GM21786 (cell line): ENCODE results near the gene IL20.

Source experiments
- ATAC-seq: cut with Tn5 transposase; IDR thresholded peaks from one replicate; pipeline ENCODE4 v1.9.1; 2021; ENCODE audit not compliant: unreplicated experiment

Gene IL20

DNA sequence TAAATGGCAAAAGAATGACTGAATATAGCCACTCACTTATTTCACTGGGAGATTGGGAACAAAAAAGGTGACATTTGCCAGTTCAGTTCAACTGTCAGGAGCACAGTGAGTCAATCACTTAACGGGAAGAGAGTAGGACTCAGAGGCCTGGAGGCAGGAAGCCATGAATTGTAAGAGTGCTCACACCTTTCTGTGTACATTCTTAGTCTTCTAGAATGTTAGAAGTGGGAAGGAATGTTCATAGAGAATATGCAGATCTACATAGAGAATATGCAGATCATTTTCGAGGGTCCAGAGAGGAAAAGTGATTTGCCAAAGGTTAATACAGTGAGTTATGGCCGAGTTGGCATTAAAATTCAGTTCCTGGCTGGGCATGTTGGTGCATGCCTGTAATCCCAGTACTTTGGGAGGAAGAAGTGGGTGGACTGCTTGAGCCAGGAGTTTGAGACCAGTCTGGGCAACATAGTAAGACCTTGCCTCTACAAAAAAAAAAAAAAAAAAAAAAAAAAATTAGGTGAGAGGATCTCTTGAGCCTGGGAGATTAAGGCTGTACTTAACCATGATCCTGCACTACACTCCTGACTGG, 8.3 kb downstream of the IL20 start:
- ATAC-seq: no peak

GRCh38 chr1:206875752-206876377, 10.4 kb downstream of the IL20 start:
- no peak for ATAC-seq

GRCh38 chr1:206878456-206878855, 13.0 kb downstream of the IL20 start:
- no peak for ATAC-seq

GRCh38 chr1:206880314-206880713, 14.9 kb downstream of the IL20 start:
- ATAC-seq: no peak

- ATAC-seq: no peak
Observed at GRCh38 chr1:206882555-206882954, 17.1 kb downstream of the IL20 start.

DNA sequence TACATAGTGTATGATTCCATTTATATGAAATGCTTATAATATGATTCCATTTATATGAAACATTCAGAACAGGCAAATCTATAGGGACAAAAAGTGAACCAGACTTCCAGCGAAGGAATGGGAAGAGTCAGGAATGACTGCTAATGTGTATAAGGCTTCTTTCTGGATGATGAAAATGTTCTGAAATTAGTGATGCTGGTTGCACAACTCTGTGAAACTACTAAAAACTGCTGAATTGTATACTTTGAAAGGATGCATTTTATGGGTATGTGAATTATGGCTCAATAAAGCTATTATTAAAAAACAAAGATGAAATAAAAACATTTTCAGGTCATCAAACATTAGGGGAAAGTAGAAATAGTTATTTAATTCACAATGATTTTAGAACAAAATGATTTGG, 17.7 kb downstream of the IL20 start:
- no peak for ATAC-seq

- ATAC-seq: no peak
Observed at GRCh38 chr1:206883876-206884275, 18.5 kb downstream of the IL20 start.

DNA sequence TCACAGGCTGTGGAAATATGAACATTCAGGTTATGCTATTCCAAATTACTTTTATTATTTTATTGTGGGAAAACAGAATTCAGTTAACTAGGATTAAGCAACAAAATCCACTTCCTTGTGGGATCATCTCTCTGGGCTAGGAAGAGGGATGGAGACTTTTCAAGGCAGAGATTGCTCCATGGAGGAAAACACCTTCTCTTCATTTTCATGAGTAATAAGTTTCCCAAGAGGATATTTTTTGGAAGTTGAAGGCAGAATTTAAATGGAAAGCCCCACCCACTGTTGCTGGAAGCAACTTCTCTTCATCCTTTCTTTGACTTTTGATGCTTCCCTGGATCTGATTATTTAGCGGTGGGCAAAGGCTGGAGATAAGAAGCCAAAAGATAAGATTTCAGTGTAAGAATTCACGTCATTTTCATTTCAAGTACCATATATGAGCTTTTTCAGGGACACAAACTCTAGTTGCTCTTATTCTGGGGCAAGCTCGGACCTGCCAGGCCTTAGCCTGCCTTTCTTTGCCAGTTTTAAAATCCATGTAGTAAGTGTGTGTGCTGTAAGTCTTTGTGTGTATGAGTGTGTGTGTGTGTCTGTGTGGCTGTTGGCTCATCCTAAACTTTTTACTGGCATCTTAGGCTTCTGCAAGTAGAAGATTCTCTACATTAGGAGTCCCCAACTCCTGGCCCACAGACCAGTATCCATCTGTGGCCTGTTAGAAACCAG, 20.1 kb downstream of the IL20 start:
- no peak for ATAC-seq

DNA sequence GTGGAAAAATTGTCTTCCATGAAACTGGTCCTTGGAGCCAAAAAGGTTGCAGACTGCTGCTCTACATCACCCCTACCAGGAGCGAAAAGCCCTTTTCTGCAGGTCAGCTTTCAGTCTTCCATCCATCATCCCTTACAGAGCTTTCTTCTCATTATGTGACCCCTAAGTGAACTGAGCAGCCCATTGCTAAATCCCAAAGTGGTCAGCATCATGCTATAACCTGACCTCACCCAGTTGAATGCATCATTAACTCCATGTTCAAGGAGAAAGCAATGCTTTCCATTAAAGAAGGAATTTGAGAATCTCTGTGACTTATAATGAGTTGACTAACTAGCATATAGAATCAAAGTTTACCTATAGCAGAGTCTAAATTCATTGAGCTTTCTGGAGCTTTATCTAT, 21.4 kb downstream of the IL20 start:
- no peak for ATAC-seq

DNA sequence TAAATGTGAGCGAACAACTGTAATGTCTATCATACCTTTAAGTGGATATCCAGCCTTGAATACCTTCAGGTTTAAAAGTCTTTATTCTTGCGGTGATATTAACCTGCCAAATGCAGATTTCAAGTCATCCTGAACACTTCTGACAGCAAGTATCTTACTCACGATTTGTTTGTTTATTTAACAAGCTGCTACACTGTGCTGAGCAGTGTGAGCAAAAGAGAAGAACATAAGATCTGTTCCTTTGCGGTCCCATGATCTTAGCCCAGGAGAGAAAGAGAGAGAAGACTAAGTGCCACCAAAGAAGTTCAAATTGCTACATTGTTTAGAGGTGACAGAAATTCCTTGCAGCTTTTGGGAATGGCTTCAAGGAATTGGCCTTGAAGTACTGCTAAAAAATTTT, 22.3 kb downstream of the IL20 start:
- ATAC-seq: no peak

DNA sequence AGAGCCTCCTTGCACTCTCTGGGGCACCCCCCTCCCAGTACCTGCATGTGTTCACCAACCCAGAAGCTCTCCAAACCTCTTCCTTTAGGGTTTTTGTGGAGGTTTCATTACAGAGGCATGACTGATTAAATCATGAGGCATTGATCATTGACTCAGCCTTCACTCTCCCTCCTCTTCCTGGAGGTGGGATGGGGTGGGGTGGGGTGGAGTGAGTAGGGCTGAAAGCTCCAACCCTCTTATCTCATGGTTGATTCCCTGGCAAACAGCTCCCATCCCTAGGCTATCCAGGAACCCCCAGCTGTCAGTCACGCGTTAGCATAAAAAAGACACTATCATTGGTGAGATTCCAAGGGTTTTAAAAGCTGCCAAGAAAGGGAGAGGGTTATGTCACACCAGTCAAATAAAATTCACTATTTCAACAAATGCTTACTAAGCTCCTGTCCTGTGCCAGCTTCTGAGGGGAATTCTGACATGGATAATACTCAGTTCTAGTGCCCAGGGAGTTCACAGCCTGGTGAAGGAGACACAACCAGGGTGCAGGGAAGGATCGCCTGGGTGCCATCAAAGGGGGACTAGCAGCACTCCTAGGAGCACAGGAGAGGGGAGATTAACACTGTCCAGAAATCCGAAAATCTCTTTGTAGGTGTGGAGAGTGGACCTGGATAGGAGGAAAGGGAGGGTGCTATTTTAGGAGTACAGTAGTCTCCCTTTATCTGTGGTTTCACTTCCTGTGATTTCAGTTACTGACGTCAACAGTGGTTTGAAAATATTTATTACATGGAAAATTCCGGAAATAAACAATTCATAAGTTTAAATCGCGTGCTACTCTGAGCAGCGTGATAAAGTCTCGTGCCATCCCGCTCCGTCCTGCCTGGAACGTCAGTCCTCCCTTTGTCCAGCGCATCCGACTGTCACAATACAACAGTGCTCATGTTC, 25.0 kb downstream of the IL20 start:
- no peak for ATAC-seq

DNA sequence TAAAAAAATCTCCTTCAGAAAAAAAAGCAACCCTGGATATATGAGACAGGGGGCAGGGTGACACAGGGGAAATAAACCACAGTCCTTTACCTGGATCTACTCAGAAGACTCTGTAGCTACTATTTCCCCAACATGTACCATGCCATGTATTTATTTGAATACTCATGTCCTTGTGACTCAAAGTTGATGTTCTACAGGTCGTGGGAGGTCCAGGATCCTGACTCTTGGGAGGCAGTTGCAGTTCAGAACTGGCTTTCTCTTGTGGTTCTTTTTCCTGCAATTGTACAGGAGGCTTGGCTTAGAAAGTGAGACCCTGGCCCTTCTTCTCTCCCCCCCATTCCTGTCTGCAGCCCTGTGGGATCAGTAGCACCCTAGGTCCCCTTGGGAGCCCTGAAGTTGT, 26.0 kb downstream of the IL20 start:
- no peak for ATAC-seq

- ATAC-seq: no peak
Observed at GRCh38 chr1:206892351-206892984, 27.0 kb downstream of the IL20 start.

DNA sequence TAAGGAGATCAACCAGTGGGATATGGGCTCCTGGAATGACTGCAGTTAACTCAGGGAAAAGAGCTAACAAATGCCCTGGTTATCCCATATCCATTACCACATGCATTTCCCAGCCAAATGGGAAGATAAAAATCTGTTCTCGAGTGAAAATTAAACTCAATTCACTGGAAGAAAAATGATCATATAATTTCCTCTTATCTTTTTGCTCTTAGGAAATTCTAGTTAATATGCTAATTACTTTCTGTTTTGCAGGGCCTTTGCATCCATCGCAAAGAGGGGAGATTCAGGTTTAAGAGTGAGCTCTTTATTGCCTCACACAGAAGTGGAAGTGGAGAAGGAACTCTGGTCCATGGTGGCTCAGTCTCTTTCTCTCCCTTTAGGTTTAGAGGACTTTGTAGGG, 28.0 kb downstream of the IL20 start:
- no peak for ATAC-seq

DNA sequence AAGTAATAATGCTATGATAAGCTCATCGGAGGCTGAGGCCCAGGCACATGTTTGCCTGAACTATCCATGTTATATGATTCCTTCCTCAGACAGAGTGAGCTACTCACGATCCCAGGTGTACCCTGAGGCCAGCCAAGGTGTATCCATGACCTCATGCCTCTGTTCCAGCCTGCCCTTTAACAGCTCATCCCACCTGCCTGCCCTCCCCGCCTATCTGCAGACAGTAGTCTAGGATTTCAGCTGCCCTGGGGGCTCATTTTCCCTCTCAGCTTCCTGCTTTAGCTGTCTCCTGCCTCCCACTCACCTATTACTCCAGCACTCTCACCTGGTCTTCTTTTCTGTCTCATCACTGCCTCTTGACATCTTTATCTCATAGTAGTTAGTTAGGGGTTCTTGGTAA, 29.9 kb downstream of the IL20 start:
- ATAC-seq: no peak

DNA sequence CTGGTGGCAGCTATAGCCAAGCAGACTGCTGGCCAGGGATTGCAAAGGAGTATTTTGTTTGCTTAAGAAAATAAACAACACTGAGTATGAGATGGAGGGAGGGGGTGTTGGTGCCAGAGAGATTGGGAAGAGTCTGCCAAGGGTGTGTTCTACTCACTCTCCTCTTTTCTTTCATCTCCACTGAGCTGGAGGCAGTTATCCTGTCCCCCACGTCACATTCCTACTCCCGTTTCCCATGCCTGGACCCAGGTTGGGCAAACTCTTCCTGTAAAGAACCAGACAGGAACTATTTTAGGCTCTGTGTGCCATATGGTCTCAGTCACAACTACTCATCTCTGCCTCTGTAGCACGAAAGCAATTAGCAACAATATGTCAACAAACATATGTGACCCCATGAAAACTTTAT, 30.4 kb downstream of the IL20 start:
- no peak for ATAC-seq

DNA sequence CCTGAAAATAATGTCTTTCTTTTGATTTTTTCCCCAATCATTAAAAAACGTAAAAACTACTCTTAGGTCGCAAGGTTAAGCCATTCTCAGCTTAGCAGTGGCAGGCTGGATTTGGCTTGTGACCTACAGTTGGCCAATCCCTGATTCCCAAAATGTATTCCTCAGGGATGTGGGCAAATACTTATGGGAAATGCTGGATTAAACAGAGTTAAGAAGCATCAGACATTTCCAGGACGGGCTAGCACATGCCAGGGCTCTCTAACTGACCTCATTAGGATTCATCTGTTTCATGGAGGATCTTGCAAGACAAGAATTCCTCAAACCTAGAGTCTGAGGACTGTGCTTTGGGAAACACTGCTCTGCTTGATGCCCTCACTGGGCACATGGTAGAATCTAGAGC, 30.8 kb downstream of the IL20 start:
- no peak for ATAC-seq

DNA sequence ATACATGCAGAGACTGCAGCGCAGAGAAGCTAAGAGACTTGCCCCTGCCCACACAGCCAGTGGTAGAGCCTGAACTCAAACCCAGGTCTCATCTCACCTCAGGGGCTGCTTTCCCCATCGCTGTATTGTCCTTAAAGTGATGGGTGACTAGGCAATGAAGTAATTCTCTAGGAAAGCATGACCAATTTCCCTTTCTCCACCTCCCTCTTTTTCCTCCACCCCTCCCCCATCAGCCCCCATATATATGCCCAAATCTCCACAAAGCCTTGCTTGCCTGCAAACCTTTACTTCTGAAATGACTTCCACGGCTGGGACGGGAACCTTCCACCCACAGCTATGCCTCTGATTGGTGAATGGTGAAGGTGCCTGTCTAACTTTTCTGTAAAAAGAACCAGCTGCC, 31.8 kb downstream of the IL20 start, which contains the start of gene IL24:
TSS of gene IL24 (plus strand) at position 269 of the 400 bp plus-strand sequence. CDS start 390 bp downstream, outside the sequence.
- ATAC-seq: no peak

DNA sequence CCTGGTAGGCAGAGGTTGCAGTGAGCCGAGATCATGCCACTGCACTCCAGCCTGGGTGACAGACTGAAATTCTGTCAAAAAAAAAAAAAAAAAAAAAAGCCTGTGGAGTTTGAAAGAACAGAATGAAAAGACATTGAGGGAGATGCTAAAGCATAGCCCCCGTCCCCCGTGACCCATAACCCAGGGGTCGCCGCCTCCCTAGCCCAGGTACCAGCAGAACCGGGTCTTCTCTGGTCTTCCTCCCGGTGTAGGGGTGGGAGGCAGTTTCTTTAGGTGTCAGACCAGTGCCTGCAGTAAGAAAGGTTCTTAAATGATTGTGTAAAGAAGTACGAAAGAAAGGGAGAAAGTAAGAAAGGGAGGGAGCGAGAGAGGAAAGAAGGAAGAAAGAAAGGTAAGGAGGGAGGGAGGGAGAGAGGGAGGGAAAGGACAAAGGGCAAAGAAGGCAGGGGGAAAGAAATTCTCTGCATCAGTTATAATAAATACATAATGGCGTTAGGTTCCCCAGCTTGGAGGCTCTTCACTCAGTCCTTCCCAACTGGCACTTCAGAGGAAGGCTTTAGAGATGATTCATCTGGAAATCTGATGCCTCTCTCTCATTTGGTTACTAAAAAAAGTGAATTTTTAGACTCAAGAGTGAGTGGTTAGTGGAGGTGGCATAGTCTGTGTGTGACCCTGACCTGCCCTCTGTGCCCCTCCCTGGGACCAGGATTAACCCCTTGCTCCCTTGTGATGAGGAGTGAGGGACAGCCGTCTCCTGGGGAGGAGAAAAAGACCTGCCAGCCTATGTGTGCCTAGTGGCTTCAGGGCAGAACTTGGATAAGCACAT, 32.9 kb downstream of the IL20 start:
- ATAC-seq: no peak

GRCh38 chr1:206898915-206899431, 33.5 kb downstream of the IL20 start:
- no peak for ATAC-seq
